HEK293 (cell line): Measurements from ENCODE around the gene CCDC167.

Experiments used
- HOXD13 ChIP-seq: sonication (generic); formaldehyde crosslinking; IDR thresholded peaks from 2 replicates; pipeline ENCODE4 v1.8.0; 2022; ENCODE audit warnings: missing genetic modification reagents, borderline replicate concordance
- ZNF133 ChIP-seq: fragments of 450-650 bp; formaldehyde crosslinking; IDR thresholded peaks from 2 replicates; pipeline ENCODE4 v1.5.1; 2016; ENCODE audit warnings: missing biosample characterization, missing genetic modification characterization
- ZNF155 ChIP-seq: fragments of 450-650 bp; formaldehyde crosslinking; IDR thresholded peaks from 2 replicates; pipeline ENCODE4 v1.5.1; 2016; ENCODE audit warnings: missing biosample characterization, missing genetic modification characterization
- ZNF274 ChIP-seq, 2 experiments: fragments of 200-500 bp in 1 of 2; fragments of 450-650 bp in 1 of 2; sonication (Bioruptor generic) in 1 of 2; formaldehyde crosslinking in 1 of 2; IDR thresholded peaks; 2 replicates each; pipeline versions ENCODE4 v1.5.1 to v1.6.1; 2014 to 2016; ENCODE audit warnings: borderline replicate concordance in 1 of 2, inconsistent platforms in 1 of 2, low read length in 1 of 2, missing biosample characterization in 1 of 2, missing genetic modification characterization in 1 of 2
- ZNF324 ChIP-seq: fragments of 450-650 bp; formaldehyde crosslinking; IDR thresholded peaks from 2 replicates; pipeline ENCODE4 v1.5.1; 2016; ENCODE audit warnings: missing biosample characterization, missing genetic modification characterization
- ZNF561 ChIP-seq: fragments of 450-650 bp; IDR thresholded peaks from 2 replicates; pipeline ENCODE4 v1.5.1; 2018; ENCODE audit warnings: missing biosample characterization, missing genetic modification characterization, borderline replicate concordance
- ZNF830 ChIP-seq: fragments of 450-650 bp; IDR thresholded peaks from 2 replicates; pipeline ENCODE4 v1.5.0; 2018; ENCODE audit warnings: missing biosample characterization, missing genetic modification characterization, low read depth, mild to moderate bottlenecking, moderate library complexity
- ZSCAN23 ChIP-seq: fragments of 450-650 bp; formaldehyde crosslinking; IDR thresholded peaks from 2 replicates; pipeline ENCODE4 v1.5.1; 2016; ENCODE audit warnings: missing biosample characterization, missing genetic modification characterization
- TF ChIP-seq, protein P1 (sequence below): fragments of 450-650 bp; formaldehyde crosslinking; IDR thresholded peaks from 2 replicates; pipeline ENCODE4 v1.5.1; 2016; ENCODE audit warnings: missing biosample characterization, missing genetic modification characterization
- TF ChIP-seq, protein P2 (sequence below): fragments of 450-650 bp; formaldehyde crosslinking; IDR thresholded peaks from 2 replicates; pipeline ENCODE4 v1.5.1; 2016; ENCODE audit warnings: missing biosample characterization, missing genetic modification characterization

DNA sequence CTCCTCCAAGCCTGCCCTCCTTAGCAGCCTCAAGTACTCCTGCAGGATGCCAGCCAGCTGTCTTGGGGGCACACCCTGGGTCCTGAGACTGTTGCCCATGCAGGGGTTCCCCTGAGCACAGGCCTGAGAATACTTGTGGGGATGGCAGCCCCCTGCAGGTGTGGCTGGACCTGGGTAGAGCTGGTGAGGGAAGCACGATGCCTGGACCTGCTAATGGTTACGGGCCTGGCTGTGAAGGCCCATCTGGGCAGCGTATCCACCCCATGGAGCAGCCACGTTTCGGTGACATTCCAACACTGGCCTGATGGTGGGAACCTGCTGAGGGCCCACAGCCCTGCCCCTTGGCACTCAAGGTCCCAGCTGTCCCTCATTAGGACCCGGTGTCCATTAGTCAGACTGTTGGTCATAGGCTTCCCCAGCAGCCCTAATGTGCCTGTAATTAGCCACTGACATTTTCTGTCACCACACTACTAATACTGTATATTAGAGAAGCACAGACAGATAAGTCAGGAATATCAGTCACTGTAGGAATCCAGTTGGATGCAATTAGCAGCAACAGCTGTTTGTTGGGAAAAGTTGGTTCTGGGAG, 20.3 kb downstream of the CCDC167 start:
- TF ChIP-seq HOXD13 (CRISPR knock-in tag), result no peak
- TF ChIP-seq ZNF324 (tag by site-specific recombination), result no peak
- TF ChIP-seq ZNF274 (IDR thresholded peaks at IDR 0.05; ENCODE audit: low read length), result no peak
- no peak for TF ChIP-seq ZNF274 (tag by site-specific recombination; IDR thresholded peaks at IDR 0.05; ENCODE audit: borderline replicate concordance)
- TF ChIP-seq, protein P1, sequence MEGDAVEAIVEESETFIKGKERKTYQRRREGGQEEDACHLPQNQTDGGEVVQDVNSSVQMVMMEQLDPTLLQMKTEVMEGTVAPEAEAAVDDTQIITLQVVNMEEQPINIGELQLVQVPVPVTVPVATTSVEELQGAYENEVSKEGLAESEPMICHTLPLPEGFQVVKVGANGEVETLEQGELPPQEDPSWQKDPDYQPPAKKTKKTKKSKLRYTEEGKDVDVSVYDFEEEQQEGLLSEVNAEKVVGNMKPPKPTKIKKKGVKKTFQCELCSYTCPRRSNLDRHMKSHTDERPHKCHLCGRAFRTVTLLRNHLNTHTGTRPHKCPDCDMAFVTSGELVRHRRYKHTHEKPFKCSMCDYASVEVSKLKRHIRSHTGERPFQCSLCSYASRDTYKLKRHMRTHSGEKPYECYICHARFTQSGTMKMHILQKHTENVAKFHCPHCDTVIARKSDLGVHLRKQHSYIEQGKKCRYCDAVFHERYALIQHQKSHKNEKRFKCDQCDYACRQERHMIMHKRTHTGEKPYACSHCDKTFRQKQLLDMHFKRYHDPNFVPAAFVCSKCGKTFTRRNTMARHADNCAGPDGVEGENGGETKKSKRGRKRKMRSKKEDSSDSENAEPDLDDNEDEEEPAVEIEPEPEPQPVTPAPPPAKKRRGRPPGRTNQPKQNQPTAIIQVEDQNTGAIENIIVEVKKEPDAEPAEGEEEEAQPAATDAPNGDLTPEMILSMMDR (tag by site-specific recombination), result no peak
- TF ChIP-seq ZNF155 (tag by site-specific recombination), result no peak
- TF ChIP-seq ZNF830 (tag by site-specific recombination), result no peak
- TF ChIP-seq ZSCAN23 (tag by site-specific recombination), result no peak
- TF ChIP-seq, protein P2, sequence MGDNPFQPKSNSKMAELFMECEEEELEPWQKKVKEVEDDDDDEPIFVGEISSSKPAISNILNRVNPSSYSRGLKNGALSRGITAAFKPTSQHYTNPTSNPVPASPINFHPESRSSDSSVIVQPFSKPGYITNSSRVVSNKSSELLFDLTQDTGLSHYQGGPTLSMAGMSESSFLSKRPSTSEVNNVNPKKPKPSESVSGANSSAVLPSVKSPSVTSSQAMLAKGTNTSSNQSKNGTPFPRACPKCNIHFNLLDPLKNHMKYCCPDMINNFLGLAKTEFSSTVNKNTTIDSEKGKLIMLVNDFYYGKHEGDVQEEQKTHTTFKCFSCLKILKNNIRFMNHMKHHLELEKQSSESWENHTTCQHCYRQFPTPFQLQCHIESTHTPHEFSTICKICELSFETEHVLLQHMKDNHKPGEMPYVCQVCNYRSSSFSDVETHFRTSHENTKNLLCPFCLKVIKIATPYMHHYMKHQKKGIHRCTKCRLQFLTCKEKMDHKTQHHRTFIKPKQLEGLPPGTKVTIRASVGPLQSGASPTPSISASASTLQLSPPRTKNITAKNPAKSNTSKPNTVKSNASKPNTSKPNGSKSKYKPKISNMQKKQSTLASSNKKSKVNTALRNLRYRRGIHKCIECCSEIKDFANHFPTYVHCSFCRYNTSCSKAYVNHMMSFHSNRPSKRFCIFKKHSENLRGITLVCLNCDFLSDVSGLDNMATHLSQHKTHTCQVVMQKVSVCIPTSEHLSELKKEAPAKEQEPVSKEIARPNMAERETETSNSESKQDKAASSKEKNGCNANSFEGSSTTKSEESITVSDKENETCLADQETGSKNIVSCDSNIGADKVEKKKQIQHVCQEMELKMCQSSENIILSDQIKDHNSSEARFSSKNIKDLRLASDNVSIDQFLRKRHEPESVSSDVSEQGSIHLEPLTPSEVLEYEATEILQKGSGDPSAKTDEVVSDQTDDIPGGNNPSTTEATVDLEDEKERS (tag by site-specific recombination), result no peak
- no peak for TF ChIP-seq ZNF561 (tag by site-specific recombination)
- TF ChIP-seq ZNF133 (tag by site-specific recombination), result no peak
